ENCODE measurements around the gene SPRED2.

SPRED2 gene

GRCh38 chr2:65261676-65262075, 170.7 kb downstream of the SPRED2 start:
- no peak for DNase-seq (ENCODE audit: low read depth, low spot score)
- H3K27ac ChIP-seq: no peak overlapping the region
